Occipital lobe (tissue), 2 donors: Measurements from ENCODE around the gene TBC1D22A. TPM values are rescaled to one million over a fixed set of nuclear protein-coding genes. Genes with fewer than 3 reads are reported as not detected.
"Not testable (repeated sequence)": the region's sequence is repeated elsewhere in the genome, so short reads cannot be mapped to it uniquely, and the experiment has no call there.

Experiments
- DNase-seq: peaks from one replicate; lab custom pipeline; 2025; lab: John Stamatoyannopoulos, UW
- total RNA-seq: library from RNA; depleted of rRNA; stranded (reverse); fragments of >200 nt; gene quantifications from one replicate; pipeline ENCODE4 v1.2.3, GENCODE V29; 2014

The TBC1D22A gene
- total RNA-seq, 1 donor from 2014 or later, result 4.5 TPM

- DNase-seq, result no peak
Measured at GRCh38 chr22:46773076-46773475, 10.6 kb downstream of the TBC1D22A start.

- no peak for DNase-seq
Measured at GRCh38 chr22:46774253-46774979, 12.0 kb downstream of the TBC1D22A start.

- DNase-seq, result no peak
Measured at GRCh38 chr22:46774980-46775849, 12.8 kb downstream of the TBC1D22A start.

GRCh38 chr22:46775850-46776826 lies 13.7 kb downstream of the TBC1D22A start:
- no peak for DNase-seq

- no peak for DNase-seq
Measured at GRCh38 chr22:46776876-46777608, 14.6 kb downstream of the TBC1D22A start.

- DNase-seq, result no peak
Measured at GRCh38 chr22:46777609-46777970, 15.1 kb downstream of the TBC1D22A start.

- DNase-seq, result no peak
Measured at GRCh38 chr22:46779023-46779422, 16.6 kb downstream of the TBC1D22A start.

GRCh38 chr22:46779651-46780050 lies 17.2 kb downstream of the TBC1D22A start:
- DNase-seq, result no peak

GRCh38 chr22:46780453-46780852 lies 18.0 kb downstream of the TBC1D22A start:
- DNase-seq, result no peak

GRCh38 chr22:46781291-46781690 lies 18.8 kb downstream of the TBC1D22A start:
- no peak for DNase-seq

- DNase-seq, result not testable (repeated sequence)
Measured at GRCh38 chr22:46782200-46782599, 19.8 kb downstream of the TBC1D22A start.

GRCh38 chr22:46783721-46784120 lies 21.3 kb downstream of the TBC1D22A start:
- DNase-seq, result no peak

GRCh38 chr22:46788441-46789172 lies 26.2 kb downstream of the TBC1D22A start:
- no peak for DNase-seq

- no peak for DNase-seq
Measured at GRCh38 chr22:46789992-46790391, 27.5 kb downstream of the TBC1D22A start.

- no peak for DNase-seq
Measured at GRCh38 chr22:46791201-46791731, 28.8 kb downstream of the TBC1D22A start.

- DNase-seq, result no peak
Measured at GRCh38 chr22:46792061-46792796, 29.8 kb downstream of the TBC1D22A start.

GRCh38 chr22:46792841-46793261 lies 30.4 kb downstream of the TBC1D22A start:
- DNase-seq, result no peak

- DNase-seq, result no peak
Measured at GRCh38 chr22:46793497-46793896, 31.0 kb downstream of the TBC1D22A start.

GRCh38 chr22:46794067-46794466 lies 31.6 kb downstream of the TBC1D22A start:
- no peak for DNase-seq
